ENCODE data around the gene TAS2R30. TPM values are rescaled to one million over a fixed set of nuclear protein-coding genes. Genes with fewer than 3 reads are reported as not detected.
"Not testable (repeated sequence)": the region's sequence is repeated elsewhere in the genome, so short reads cannot be mapped to it uniquely, and the experiment has no call there.

TAS2R30 gene
- total RNA-seq, 1 experiment from 2014 or later = 0.60 TPM

GRCh38 chr12:11130382-11130781, 4.1 kb downstream of the TAS2R30 start:
- no peak for DNase-seq (ENCODE audit: low read depth)

- DNase-seq (ENCODE audit: low read depth) = not testable (repeated sequence)
Measured at GRCh38 chr12:11114130-11114529, 20.3 kb downstream of the TAS2R30 start.

GRCh38 chr12:11111213-11111612, 23.2 kb downstream of the TAS2R30 start:
- not testable (repeated sequence) for DNase-seq (ENCODE audit: low read depth)

DNA sequence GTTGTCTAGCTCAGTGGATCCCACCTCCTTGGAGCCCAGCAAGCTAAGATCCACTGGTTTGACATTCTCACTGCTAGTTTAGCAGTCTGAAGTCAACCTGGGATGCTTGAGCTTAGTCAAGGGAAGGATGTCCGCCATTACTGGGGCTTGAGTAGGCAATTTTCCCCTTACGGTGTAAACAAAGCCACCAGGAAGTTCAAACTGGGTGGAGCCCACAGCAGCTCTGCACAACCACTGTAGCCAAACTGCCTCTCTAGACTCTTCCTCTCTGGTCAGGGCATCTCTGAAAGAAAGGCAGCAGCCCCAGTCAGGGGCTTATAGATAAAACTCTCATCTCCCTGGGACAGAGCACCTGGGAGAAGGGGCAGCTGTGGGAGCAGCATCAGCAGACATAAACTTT, 25.6 kb downstream of the TAS2R30 start:
- DNase-seq (ENCODE audit: low read depth) = no peak

GRCh38 chr12:11107719-11108118, 26.7 kb downstream of the TAS2R30 start:
- DNase-seq (ENCODE audit: low read depth) = no peak

GRCh38 chr12:11106288-11106687, 28.2 kb downstream of the TAS2R30 start:
- DNase-seq (ENCODE audit: low read depth) = no peak

DNA sequence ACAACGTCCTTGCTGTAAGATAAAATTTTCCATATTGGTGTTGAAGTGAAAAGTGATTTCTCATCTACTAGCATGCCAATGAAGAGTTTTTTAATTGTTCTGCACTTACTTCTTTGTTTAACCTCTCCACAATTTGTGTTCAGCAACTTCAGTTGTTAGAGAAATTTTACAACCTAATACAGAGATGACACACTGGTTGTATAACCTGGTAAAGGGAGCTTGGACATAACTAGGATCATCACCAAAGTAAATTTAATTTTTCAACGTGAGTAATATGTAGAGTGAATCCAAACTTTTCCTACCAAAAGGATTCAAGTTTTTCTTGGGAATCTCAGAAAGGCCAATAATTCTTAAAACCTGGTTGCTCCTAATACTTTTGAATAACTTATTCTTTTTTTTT, 28.9 kb downstream of the TAS2R30 start:
- DNase-seq (ENCODE audit: low read depth) = no peak

- not testable (repeated sequence) for DNase-seq (ENCODE audit: low read depth)
Measured at GRCh38 chr12:11094910-11095309, 39.5 kb downstream of the TAS2R30 start.

DNA sequence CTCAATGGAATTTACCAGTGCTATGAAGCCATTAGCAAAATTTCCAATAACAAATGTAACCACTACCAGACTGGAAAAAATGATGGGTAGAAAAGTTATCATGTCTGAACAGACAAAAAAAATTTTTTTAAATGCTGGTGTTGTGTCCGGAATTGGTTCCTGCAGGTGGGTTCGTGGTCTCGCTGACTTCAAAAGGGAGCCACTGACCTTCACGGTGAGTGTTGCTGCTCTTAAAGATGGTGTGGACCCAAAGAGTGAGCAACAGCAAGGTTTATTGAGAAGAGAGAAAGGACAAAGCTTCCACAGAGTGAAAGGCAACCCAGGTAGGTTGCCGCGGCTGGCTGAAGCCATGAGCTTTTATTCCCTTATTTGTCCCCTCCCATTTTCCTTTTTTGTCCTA, 42.3 kb downstream of the TAS2R30 start, which contains the start of gene TAS2R43:
TSS of gene TAS2R43 (minus strand) at position 186 of the 400 bp plus-strand sequence. CDS start at position 102, 84 bp downstream.
- DNase-seq (ENCODE audit: low read depth) = no peak

DNA sequence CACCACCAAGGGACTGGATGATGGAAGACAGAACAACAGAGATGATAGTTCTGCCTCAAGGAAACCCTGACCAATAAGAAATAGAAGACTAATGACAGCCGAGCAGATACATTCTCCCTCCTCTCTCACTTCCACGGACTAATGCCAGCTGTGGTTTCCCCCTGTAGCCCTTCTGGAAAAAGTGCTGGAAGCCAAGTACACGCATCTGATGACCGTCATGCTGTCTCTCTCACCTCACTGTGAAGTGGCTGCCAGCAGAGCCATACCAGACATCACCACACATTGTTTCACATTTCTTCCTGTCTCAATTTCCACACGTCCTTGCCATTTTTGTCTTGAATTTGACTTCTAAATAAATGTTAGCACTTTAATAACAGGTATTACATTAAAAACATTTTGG, 45.2 kb downstream of the TAS2R30 start:
- DNase-seq (ENCODE audit: low read depth) = no peak

DNA sequence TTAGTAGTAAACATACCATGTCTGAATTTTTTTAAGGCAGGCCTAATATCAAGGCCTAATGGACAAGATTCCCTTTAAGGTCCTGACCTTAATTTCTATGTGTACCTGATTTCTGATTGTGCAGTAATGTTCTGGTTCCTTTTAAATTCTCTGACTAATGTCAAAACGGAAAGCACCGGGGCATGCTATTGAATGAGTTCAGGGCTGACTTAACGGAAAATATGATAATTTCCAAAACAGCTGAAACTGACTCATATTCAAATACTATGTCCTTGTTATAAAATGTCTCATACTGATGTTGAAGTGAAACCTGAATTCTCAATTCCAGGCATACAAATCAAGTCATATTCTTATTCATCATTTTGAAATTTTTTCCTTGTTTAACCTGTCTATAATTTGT, 49.0 kb downstream of the TAS2R30 start:
- DNase-seq (ENCODE audit: low read depth) = no peak

Other genes with a start within 250 kb of the TAS2R30 start
- gene TAS2R13, start 225.1 kb downstream of the TAS2R30 start, total RNA-seq (2014; rRNA removed; shearing (Covaris generic)) = 0.20 and 0.48 TPM in 2 replicates
- not detected in 2 replicates for gene PRH2, start 205.4 kb downstream of the TAS2R30 start, total RNA-seq (2014; rRNA removed; shearing (Covaris generic))
- 0.98 and 1.9 TPM in 2 replicates for gene TAS2R14, start 195.4 kb downstream of the TAS2R30 start, total RNA-seq (2014; rRNA removed; shearing (Covaris generic))
- 0.20 and 0.24 TPM in 2 replicates for gene TAS2R50, start 147.7 kb downstream of the TAS2R30 start, total RNA-seq (2014; rRNA removed; shearing (Covaris generic))
- 0.24 and 0.68 TPM in 2 replicates for gene TAS2R20, start 136.3 kb downstream of the TAS2R30 start, total RNA-seq (2014; rRNA removed; shearing (Covaris generic))
- gene TAS2R19, start 112.0 kb downstream of the TAS2R30 start, total RNA-seq (2014; rRNA removed; shearing (Covaris generic)) = 0.24 TPM in 1 of 2 replicates, not detected in the other
- gene TAS2R31, start 103.2 kb downstream of the TAS2R30 start, total RNA-seq (2014; rRNA removed; shearing (Covaris generic)) = 1.1 and 1.2 TPM in 2 replicates
- gene TAS2R46, start 72.3 kb downstream of the TAS2R30 start, total RNA-seq (2014; rRNA removed; shearing (Covaris generic)) = not detected in 2 replicates
- 0.36 and 0.39 TPM in 2 replicates for gene TAS2R43, start 42.3 kb downstream of the TAS2R30 start, total RNA-seq (2014; rRNA removed; shearing (Covaris generic))
- gene SMIM10L1, start 36.5 kb upstream of the TAS2R30 start, total RNA-seq (2014; rRNA removed; shearing (Covaris generic)) = 7.9 and 10.2 TPM in 2 replicates
- not detected in 2 replicates for gene TAS2R42, start 52.3 kb upstream of the TAS2R30 start, total RNA-seq (2014; rRNA removed; shearing (Covaris generic))
- not detected in 2 replicates for gene PRB3, start 135.1 kb upstream of the TAS2R30 start, total RNA-seq (2014; rRNA removed; shearing (Covaris generic))
- gene PRB4, start 175.8 kb upstream of the TAS2R30 start, total RNA-seq (2014; rRNA removed; shearing (Covaris generic)) = not detected in 2 replicates

All from RPMI7951 (cell line).